Neuronal stem cell (in vitro differentiated cells): ENCODE results near the gene ACYP2.
"Not testable (repeated sequence)": the region's sequence is repeated elsewhere in the genome, so short reads cannot be mapped to it uniquely, and the experiment has no call there.

Experiments used
- DNase-seq: peaks from one replicate; pipeline ENCODE4 v3.0.0-alpha.2; 2013; ENCODE audit warnings: low spot score
- H2AFZ ChIP-seq: one replicate; pipeline ENCODE4 v1.6.1; 2013; ENCODE audit warnings: mild to moderate bottlenecking, low read length, inconsistent platforms
- H2AK5ac ChIP-seq: 2 replicates; pipeline ENCODE4 v1.6.1; 2013; ENCODE audit warnings: low read depth, mild to moderate bottlenecking, inconsistent platforms, low read length, moderate library complexity, mixed read lengths
- H2BK120ac ChIP-seq: 2 replicates; pipeline ENCODE4 v1.6.1; 2013; ENCODE audit warnings: low read depth, mild to moderate bottlenecking, inconsistent platforms, low read length, moderate library complexity, mixed read lengths
- H2BK12ac ChIP-seq: one replicate; pipeline ENCODE4 v1.6.1; 2013; ENCODE audit warnings: low read length, inconsistent platforms
- H2BK15ac ChIP-seq: 2 replicates; pipeline ENCODE4 v1.6.1; 2013; ENCODE audit warnings: mild to moderate bottlenecking, low read length, inconsistent platforms, mixed read lengths
- H2BK5ac ChIP-seq: one replicate; pipeline ENCODE4 v1.6.1; 2013; ENCODE audit warnings: inconsistent platforms, mild to moderate bottlenecking, low read length, moderate library complexity
- H3K14ac ChIP-seq: one replicate; pipeline ENCODE4 v1.6.1; 2013; ENCODE audit warnings: low read length, inconsistent platforms
- H3K18ac ChIP-seq: 2 replicates; pipeline ENCODE4 v1.6.1; 2013; ENCODE audit warnings: low read length, inconsistent platforms
- H3K23ac ChIP-seq: 2 replicates; pipeline ENCODE4 v1.6.1; 2013; ENCODE audit warnings: low read depth, mild to moderate bottlenecking, mixed read lengths, low read length, inconsistent platforms; ENCODE audit not compliant: poor library complexity
- H3K27ac ChIP-seq: replicated peaks from 3 replicates; pipeline ENCODE4 v1.5.1; 2013; ENCODE audit warnings: low read length, inconsistent platforms
- H3K27me3 ChIP-seq, 3 experiments: 2 replicates each; pipeline ENCODE4 v1.6.1; 2013; ENCODE audit warnings: low read length in 3 of 3, mild to moderate bottlenecking in 2 of 3, inconsistent platforms in 1 of 3, low read depth in 1 of 3, mixed read lengths in 1 of 3, moderate library complexity in 1 of 3; ENCODE audit not compliant: control insufficient read depth in 3 of 3, insufficient read depth in 3 of 3
- H3K36me3 ChIP-seq, 2 donors: replicated peaks in 1 of 2; 2 replicates each; pipeline ENCODE4 v1.6.1; 2013; ENCODE audit warnings: low read length in 2 of 2; ENCODE audit not compliant: control insufficient read depth in 2 of 2, insufficient read depth in 2 of 2
- H3K4ac ChIP-seq: 2 replicates; pipeline ENCODE4 v1.6.1; 2013; ENCODE audit warnings: inconsistent platforms, mild to moderate bottlenecking, low read length, moderate library complexity
- H3K4me1 ChIP-seq, 2 donors: 1 replicate in 1 of 2; 2 replicates in 1 of 2; pipeline ENCODE4 v1.6.1; 2013; ENCODE audit warnings: low read length in 2 of 2, low read depth in 1 of 2; ENCODE audit not compliant: control insufficient read depth in 2 of 2, insufficient read depth in 1 of 2
- H3K4me2 ChIP-seq: one replicate; pipeline ENCODE4 v1.6.1; 2013; ENCODE audit warnings: mild to moderate bottlenecking, low read length, inconsistent platforms; ENCODE audit not compliant: insufficient read depth, poor library complexity, severe bottlenecking
- H3K4me3 ChIP-seq, 2 donors: 2 replicates each; pipeline ENCODE4 v1.5.1; 2013; ENCODE audit warnings: low read length in 2 of 2, mild to moderate bottlenecking in 2 of 2, inconsistent platforms in 1 of 2, moderate library complexity in 1 of 2
- H3K79me1 ChIP-seq: one replicate; pipeline ENCODE4 v1.6.1; 2013; ENCODE audit warnings: low read depth, mild to moderate bottlenecking, inconsistent platforms, low read length, moderate library complexity
- H3K9ac ChIP-seq: one replicate; pipeline ENCODE4 v1.6.1; 2013; ENCODE audit warnings: mild to moderate bottlenecking, low read depth, low read length, inconsistent platforms; ENCODE audit not compliant: poor library complexity
- H3K9me3 ChIP-seq, 2 donors: replicated peaks in 1 of 2; 2 replicates each; pipeline versions ENCODE3 to v1.6.1; 2013; ENCODE audit warnings: low read length in 2 of 2, mild to moderate bottlenecking in 2 of 2, inconsistent platforms in 1 of 2, low read depth in 1 of 2, mixed read lengths in 1 of 2, moderate library complexity in 1 of 2; ENCODE audit not compliant: control insufficient read depth in 2 of 2, insufficient read depth in 1 of 2
- H4K8ac ChIP-seq: one replicate; pipeline ENCODE4 v1.6.1; 2013; ENCODE audit warnings: low read depth, mild to moderate bottlenecking, inconsistent platforms, low read length, moderate library complexity
- H4K91ac ChIP-seq: one replicate; pipeline ENCODE4 v1.6.1; 2013; ENCODE audit warnings: low read length, low read depth, mild to moderate bottlenecking, inconsistent platforms; ENCODE audit not compliant: poor library complexity
- WGBS, 2 donors: extraction: QIAGEN DNeasy Blood & Tissue Kit; methylation state at CpG; one replicate each; pipeline ENCODE4 v1.1.7; 2013; ENCODE audit warnings: missing lambda C conversion rate in 2 of 2, mixed read lengths in 1 of 2; ENCODE audit not compliant: insufficient read length in 2 of 2, insufficient replicate concordance in 1 of 2; ENCODE audit errors: extremely low coverage in 2 of 2; 5-methylcytosine and 5-hydroxymethylcytosine counted together

The ACYP2 gene

GRCh38 chr2:54127174-54127573 is 11.8 kb downstream of the ACYP2 start:
- H3K23ac ChIP-seq, H3K9ac ChIP-seq, H3K36me3 ChIP-seq, H3K4me2 ChIP-seq, H3K9me3 ChIP-seq, H3K4me3 ChIP-seq, H3K4me1 ChIP-seq, H3K79me1 ChIP-seq, H3K4ac ChIP-seq, H3K18ac ChIP-seq, H3K14ac ChIP-seq, H2BK5ac ChIP-seq, H2AFZ ChIP-seq, DNase-seq, H2BK120ac ChIP-seq, H3K27ac ChIP-seq, H4K91ac ChIP-seq, H2BK12ac ChIP-seq, H2AK5ac ChIP-seq, H3K27me3 ChIP-seq, H4K8ac ChIP-seq, H2BK15ac ChIP-seq: not testable (repeated sequence)
- WGBS, 2 donors, result no CpG with 5 or more reads among the region's 2 CpGs

- Histone ChIP-seq H2AFZ (no peak overlapping the region), H2BK12ac (no peak overlapping the region), H3K36me3 (no peaks in the 10 kb centered on the region), H3K4me2 (no peak overlapping the region), H3K14ac (no peak overlapping the region), H3K23ac (no peak overlapping the region), H3K4ac (no peak overlapping the region), H2BK15ac (no peak overlapping the region), H2BK120ac (no peak overlapping the region), H4K8ac (no peak overlapping the region), H3K79me1 (no peaks in the 10 kb centered on the region), H3K9ac (no peak overlapping the region), H2AK5ac (no peak overlapping the region), H4K91ac (no peak overlapping the region), H3K9me3 (no peaks in the 10 kb centered on the region), H3K27me3 (no peaks in the 10 kb centered on the region), H3K18ac (no peak overlapping the region), H3K4me1 (no peaks in the 10 kb centered on the region), H3K27ac (no peak overlapping the region), H3K4me3 (no peak overlapping the region), H2BK5ac (no peak overlapping the region)
- DNase-seq, result no peak
- no CpG with 5 or more reads among the region's 4 CpGs for WGBS, 2 donors
These were observed 17.6 kb downstream of the ACYP2 start for GRCh38 chr2:54133056-54133455.

- Histone ChIP-seq H2BK120ac (no peak overlapping the region), H3K4me1 (no peaks in the 10 kb centered on the region), H4K8ac (no peak overlapping the region), H3K79me1 (no peaks in the 10 kb centered on the region), H3K18ac (no peak overlapping the region), H2AFZ (no peak overlapping the region), H2AK5ac (no peak overlapping the region), H2BK5ac (no peak overlapping the region), H3K9me3 (no peaks in the 10 kb centered on the region), H3K27ac (no peak overlapping the region), H3K4me2 (no peak overlapping the region), H2BK15ac (no peak overlapping the region), H3K36me3 (no peaks in the 10 kb centered on the region), H3K4ac (no peak overlapping the region), H4K91ac (no peak overlapping the region), H3K27me3 (no peaks in the 10 kb centered on the region), H3K9ac (no peak overlapping the region), H3K4me3 (no peak overlapping the region), H3K23ac (no peak overlapping the region), H3K14ac (no peak overlapping the region), H2BK12ac (no peak overlapping the region)
- no peak for DNase-seq
- no CpG with 5 or more reads among the region's 4 CpGs for WGBS, 2 donors
These were observed 23.8 kb downstream of the ACYP2 start for GRCh38 chr2:54139210-54139609.

- H3K4me1 ChIP-seq, result no peaks in the 10 kb centered on the region
- H3K18ac ChIP-seq, result no peak overlapping the region
- no peaks in the 10 kb centered on the region for H3K36me3 ChIP-seq
- no peak overlapping the region for H3K14ac ChIP-seq
- H2AK5ac ChIP-seq, result no peak overlapping the region
- no peak overlapping the region for H2AFZ ChIP-seq
- no peak for DNase-seq
- H3K23ac ChIP-seq, result no peak overlapping the region
- no CpG with 5 or more reads among the region's 2 CpGs for WGBS, 2 donors
- no peak overlapping the region for H3K27ac ChIP-seq
- H3K4me3 ChIP-seq, result no peak overlapping the region
- no peak overlapping the region for H3K4ac ChIP-seq
- no peak overlapping the region for H2BK12ac ChIP-seq
- H2BK120ac ChIP-seq, result no peak overlapping the region
- H4K91ac ChIP-seq, result no peak overlapping the region
- H2BK5ac ChIP-seq, result no peak overlapping the region
- H3K4me2 ChIP-seq, result no peak overlapping the region
- H3K79me1 ChIP-seq, result no peaks in the 10 kb centered on the region
- no peaks in the 10 kb centered on the region for H3K27me3 ChIP-seq
- no peaks in the 10 kb centered on the region for H3K9me3 ChIP-seq
- no peak overlapping the region for H3K9ac ChIP-seq
- H4K8ac ChIP-seq, result no peak overlapping the region
- no peak overlapping the region for H2BK15ac ChIP-seq
These were observed 28.4 kb downstream of the ACYP2 start for GRCh38 chr2:54143780-54144179.
